Skeletal muscle cell (primary cell): ENCODE measurements around the gene RPS19BP1.

Source experiments
- DNase-seq: peaks from one replicate; pipeline ENCODE4 v3.0.0-alpha.2; 2010; ENCODE audit warnings: low read depth
- H3K4me3 ChIP-seq: 2 replicates; pipeline ENCODE4 v1.5.1; 2011; ENCODE audit warnings: low read depth, mild to moderate bottlenecking, control low read depth, low read length, moderate library complexity

The RPS19BP1 gene

GRCh38 chr22:39532215-39533073 lies at the start of gene RPS19BP1:
Gene RPS19BP1, minus strand, starts transcription at chr22:39532748. Its CDS starts 10 bp downstream, at chr22:39532738.
- H3K4me3 ChIP-seq, result peak within 1 kb of the TSS; percentile 83
- DNase-seq, result peak; percentile 95

GRCh38 chr22:39581303-39581702 lies 48.8 kb upstream of the RPS19BP1 start:
- H3K4me3 ChIP-seq, result no peak overlapping the region
- DNase-seq, result no peak

- H3K4me3 ChIP-seq, result no peak overlapping the region
- DNase-seq, result no peak
These were observed 48.2 kb upstream of the RPS19BP1 start for GRCh38 chr22:39580795-39581194.

- no peak overlapping the region for H3K4me3 ChIP-seq
- DNase-seq, result no peak
These were observed 47.5 kb upstream of the RPS19BP1 start for GRCh38 chr22:39580006-39580441.

- DNase-seq, result no peak
- H3K4me3 ChIP-seq, result no peak overlapping the region
These were observed 45.4 kb upstream of the RPS19BP1 start for GRCh38 chr22:39577900-39578299.

- no peak overlapping the region for H3K4me3 ChIP-seq
- no peak for DNase-seq
These were observed 44.8 kb upstream of the RPS19BP1 start for GRCh38 chr22:39577366-39577765.

- no peak for DNase-seq
- no peak overlapping the region for H3K4me3 ChIP-seq
These were observed 43.5 kb upstream of the RPS19BP1 start for GRCh38 chr22:39576027-39576426.

- H3K4me3 ChIP-seq, result no peak overlapping the region
- DNase-seq, result no peak
These were observed 42.9 kb upstream of the RPS19BP1 start for GRCh38 chr22:39575552-39575825.

- DNase-seq, result peak; percentile 72
- H3K4me3 ChIP-seq, result no peak overlapping the region
These were observed 42.4 kb upstream of the RPS19BP1 start for GRCh38 chr22:39574779-39575551.

- no peak for DNase-seq
- no peak overlapping the region for H3K4me3 ChIP-seq
These were observed 39.0 kb upstream of the RPS19BP1 start for GRCh38 chr22:39571538-39571937.

- DNase-seq, result no peak
- H3K4me3 ChIP-seq, result no peak within 1 kb of the TSS
These were observed 38.1 kb upstream of the RPS19BP1 start, which contains the start of gene CACNA1I for GRCh38 chr22:39570665-39571064. Gene CACNA1I, plus strand, starts transcription at chr22:39570753. Its CDS starts 0 bp downstream, at chr22:39570753.

- no peak overlapping the region for H3K4me3 ChIP-seq
- no peak for DNase-seq
These were observed 37.7 kb upstream of the RPS19BP1 start for GRCh38 chr22:39570226-39570625.

- H3K4me3 ChIP-seq, result no peak overlapping the region
- DNase-seq, result no peak
These were observed 36.5 kb upstream of the RPS19BP1 start for GRCh38 chr22:39569066-39569465.

GRCh38 chr22:39568278-39568981 lies 35.9 kb upstream of the RPS19BP1 start:
- H3K4me3 ChIP-seq, result no peak overlapping the region
- no peak for DNase-seq

- H3K4me3 ChIP-seq, result no peak overlapping the region
- DNase-seq, result no peak
These were observed 34.8 kb upstream of the RPS19BP1 start for GRCh38 chr22:39567135-39567946.

- H3K4me3 ChIP-seq, result no peak overlapping the region
- no peak for DNase-seq
These were observed 32.9 kb upstream of the RPS19BP1 start for GRCh38 chr22:39565414-39565944.

- no peak for DNase-seq
These were observed 31.3 kb upstream of the RPS19BP1 start for GRCh38 chr22:39563571-39564428.

GRCh38 chr22:39562839-39563489 lies 30.4 kb upstream of the RPS19BP1 start:
- no peak overlapping the region for H3K4me3 ChIP-seq
- no peak for DNase-seq

More at GRCh38 chr22:39563571-39564428, 31.3 kb upstream of the RPS19BP1 start:
- no peak overlapping the region for H3K4me3 ChIP-seq
